Activated naive CD4-positive, alpha-beta T cell treated with anti-CD3 and anti-CD28 coated beads for 36 hours (primary cell): ENCODE results near the gene AIPL1. TPM values are rescaled to one million over a fixed set of nuclear protein-coding genes. Genes with fewer than 3 reads are reported as not detected.

Experiments
- CTCF ChIA-PET: fragments of 350-600 bp; sonication (Branson Sonifier 250); formaldehyde crosslinking; loops from one replicate; lab custom pipeline; 2021; ENCODE audit warnings: antibody characterized with exemption; lab: Charles Lee
- DNase-seq: peaks from one replicate; pipeline ENCODE4 v3.0.0-alpha.2; 2020
- H3K27ac Mint-ChIP-seq: one replicate; pipeline ENCODE4 v1.8.0; 2021; ENCODE audit warnings: mild to moderate bottlenecking, mixed read lengths
- H3K27me3 Mint-ChIP-seq: one replicate; pipeline ENCODE4 v1.8.0; 2021; ENCODE audit warnings: low read depth, mixed read lengths
- H3K36me3 Mint-ChIP-seq: one replicate; pipeline ENCODE4 v1.8.0; 2021; ENCODE audit warnings: low read depth, mixed read lengths
- H3K4me1 Mint-ChIP-seq: one replicate; pipeline ENCODE4 v1.8.0; 2021; ENCODE audit warnings: low read depth, mixed read lengths
- H3K4me3 Mint-ChIP-seq: one replicate; pipeline ENCODE4 v1.8.0; 2021; ENCODE audit warnings: mild to moderate bottlenecking, moderate library complexity, mixed read lengths
- H3K9me3 Mint-ChIP-seq: one replicate; pipeline ENCODE4 v1.8.0; 2021; ENCODE audit warnings: mixed read lengths
- intact Hi-C: fragments of 100-400 bp; cut with micrococcal nuclease; formaldehyde crosslinking; loops from one replicate; pipeline ENCODE4 v1.15.1; 2023
- total RNA-seq, 2 experiments: library from RNA; stranded (reverse); gene quantifications; one replicate each; pipeline ENCODE4 v1.2.3, GENCODE V29; 2021

The AIPL1 gene
- total RNA-seq, 2 experiments from 2014 or later: not detected

GRCh38 chr17:6474376-6474775, 39.5 kb upstream of the AIPL1 start:
- H3K9me3 Mint-ChIP-seq: no peaks in the 10 kb centered on the region
- CTCF ChIA-PET: interaction anchor here (1.1 to 1.6 kb wide), 2 partner anchors 99 to 123 kb away, joined by 3 to 5 read pairs; no protein-coding TSS in a partner anchor
- no peak for DNase-seq
- H3K27me3 Mint-ChIP-seq: no peaks in the 10 kb centered on the region
- intact Hi-C loops: loop anchor here (5.0 kb wide), 1 partner anchor 73 kb away; no protein-coding TSS in a partner anchor
- H3K36me3 Mint-ChIP-seq: no peaks in the 10 kb centered on the region
- no peak overlapping the region for H3K4me3 Mint-ChIP-seq
- H3K27ac Mint-ChIP-seq: no peak overlapping the region
- no peaks in the 10 kb centered on the region for H3K4me1 Mint-ChIP-seq

- Mint-ChIP-seq H3K4me1 (no peaks in the 10 kb centered on the region), H3K27me3 (no peaks in the 10 kb centered on the region), H3K9me3 (no peaks in the 10 kb centered on the region), H3K4me3 (no peak overlapping the region), H3K36me3 (no peaks in the 10 kb centered on the region), H3K27ac (no peak overlapping the region)
- CTCF ChIA-PET: interaction anchor here (0.5 to 3.0 kb wide), 17 partner anchors 8 to 318 kb away, joined by 3 to 17 read pairs (median 3); partner anchors contain the start of gene XAF1
- peak; percentile 81 for DNase-seq
- intact Hi-C loops: loop anchor here (5.0 kb wide), 1 partner anchor 74 kb away; no protein-coding TSS in a partner anchor
These were observed 38.3 kb upstream of the AIPL1 start for GRCh38 chr17:6473128-6473767.

GRCh38 chr17:6472517-6472916, 37.6 kb upstream of the AIPL1 start:
- Mint-ChIP-seq H3K27ac (no peak overlapping the region), H3K4me3 (no peak overlapping the region), H3K36me3 (no peaks in the 10 kb centered on the region), H3K9me3 (no peaks in the 10 kb centered on the region), H3K4me1 (no peaks in the 10 kb centered on the region), H3K27me3 (no peaks in the 10 kb centered on the region)
- no peak for DNase-seq
- CTCF ChIA-PET: interaction anchor here (0.6 to 3.0 kb wide), 9 partner anchors 8 to 531 kb away, joined by 3 to 17 read pairs (median 4); no protein-coding TSS in a partner anchor
- intact Hi-C loops: loop anchor here (5.0 kb wide), 1 partner anchor 75 kb away; no protein-coding TSS in a partner anchor

GRCh38 chr17:6471531-6472465, 36.9 kb upstream of the AIPL1 start:
- H3K36me3 Mint-ChIP-seq: no peaks in the 10 kb centered on the region
- H3K9me3 Mint-ChIP-seq: no peaks in the 10 kb centered on the region
- H3K4me3 Mint-ChIP-seq: no peak overlapping the region
- no peaks in the 10 kb centered on the region for H3K4me1 Mint-ChIP-seq
- intact Hi-C loops: loop anchor here (5.0 kb wide), 1 partner anchor 76 kb away; no protein-coding TSS in a partner anchor
- H3K27ac Mint-ChIP-seq: no peak overlapping the region
- no peaks in the 10 kb centered on the region for H3K27me3 Mint-ChIP-seq
- DNase-seq: no peak
- CTCF ChIA-PET: interaction anchor here (0.6 to 3.0 kb wide), 6 partner anchors 10 to 531 kb away, joined by 3 to 17 read pairs (median 4); no protein-coding TSS in a partner anchor

GRCh38 chr17:6470751-6471521, 36.0 kb upstream of the AIPL1 start:
- no peaks in the 10 kb centered on the region for H3K4me1 Mint-ChIP-seq
- no peak overlapping the region for H3K4me3 Mint-ChIP-seq
- no peaks in the 10 kb centered on the region for H3K9me3 Mint-ChIP-seq
- intact Hi-C loops: loop anchor here (5.0 kb wide), 1 partner anchor 76 kb away; no protein-coding TSS in a partner anchor
- no peaks in the 10 kb centered on the region for H3K36me3 Mint-ChIP-seq
- H3K27ac Mint-ChIP-seq: no peak overlapping the region
- CTCF ChIA-PET: interaction anchor here (1.0 to 3.0 kb wide), 3 partner anchors 10 to 63 kb away, joined by 3 to 17 read pairs (median 5); no protein-coding TSS in a partner anchor
- H3K27me3 Mint-ChIP-seq: no peaks in the 10 kb centered on the region
- no peak for DNase-seq

- H3K27ac Mint-ChIP-seq: no peak overlapping the region
- DNase-seq: no peak
- H3K27me3 Mint-ChIP-seq: no peaks in the 10 kb centered on the region
- H3K4me3 Mint-ChIP-seq: no peak overlapping the region
- H3K36me3 Mint-ChIP-seq: no peaks in the 10 kb centered on the region
- H3K9me3 Mint-ChIP-seq: no peaks in the 10 kb centered on the region
- no peaks in the 10 kb centered on the region for H3K4me1 Mint-ChIP-seq
- intact Hi-C loops: loop anchor here (5.0 kb wide), 1 partner anchor 77 kb away; no protein-coding TSS in a partner anchor
- CTCF ChIA-PET: no interaction called here
These were observed 35.3 kb upstream of the AIPL1 start for GRCh38 chr17:6470146-6470718.

GRCh38 chr17:6468051-6468790, 33.3 kb upstream of the AIPL1 start:
- intact Hi-C loops: no loop called here
- no peaks in the 10 kb centered on the region for H3K9me3 Mint-ChIP-seq
- no peak overlapping the region for H3K27ac Mint-ChIP-seq
- H3K27me3 Mint-ChIP-seq: no peaks in the 10 kb centered on the region
- no peaks in the 10 kb centered on the region for H3K36me3 Mint-ChIP-seq
- no peak overlapping the region for H3K4me3 Mint-ChIP-seq
- DNase-seq: no peak
- no peaks in the 10 kb centered on the region for H3K4me1 Mint-ChIP-seq
- CTCF ChIA-PET: no interaction called here

GRCh38 chr17:6467567-6467966, 32.6 kb upstream of the AIPL1 start:
- intact Hi-C loops: no loop called here
- no peaks in the 10 kb centered on the region for H3K27me3 Mint-ChIP-seq
- H3K27ac Mint-ChIP-seq: no peak overlapping the region

GRCh38 chr17:6465206-6466003, 30.5 kb upstream of the AIPL1 start:
- no peaks in the 10 kb centered on the region for H3K9me3 Mint-ChIP-seq
- no peak overlapping the region for H3K4me3 Mint-ChIP-seq
- CTCF ChIA-PET: interaction anchor here (0.6 kb wide), 1 partner anchor 7 kb away, joined by 3 read pairs; no protein-coding TSS in a partner anchor
- no peaks in the 10 kb centered on the region for H3K36me3 Mint-ChIP-seq
- no peak overlapping the region for H3K27ac Mint-ChIP-seq
- no peaks in the 10 kb centered on the region for H3K27me3 Mint-ChIP-seq
- H3K4me1 Mint-ChIP-seq: peaks cover 8% of the 10 kb centered on the region
- intact Hi-C loops: no loop called here
- DNase-seq: no peak

More at GRCh38 chr17:6467567-6467966, 32.6 kb upstream of the AIPL1 start:
- DNase-seq: no peak
- CTCF ChIA-PET: no interaction called here
- Mint-ChIP-seq H3K4me1 (no peaks in the 10 kb centered on the region), H3K9me3 (no peaks in the 10 kb centered on the region), H3K4me3 (no peak overlapping the region), H3K36me3 (no peaks in the 10 kb centered on the region)

- H3K4me3 Mint-ChIP-seq: no peak overlapping the region
- H3K27me3 Mint-ChIP-seq: no peaks in the 10 kb centered on the region
- intact Hi-C loops: no loop called here
- CTCF ChIA-PET: interaction anchor here (0.6 to 0.9 kb wide), 2 partner anchors 8 to 9 kb away, joined by 3 read pairs; no protein-coding TSS in a partner anchor
- peaks cover 8% of the 10 kb centered on the region for H3K4me1 Mint-ChIP-seq
- H3K36me3 Mint-ChIP-seq: no peaks in the 10 kb centered on the region
- no peaks in the 10 kb centered on the region for H3K9me3 Mint-ChIP-seq
- no peak overlapping the region for H3K27ac Mint-ChIP-seq
- DNase-seq: no peak
These were observed 29.6 kb upstream of the AIPL1 start for GRCh38 chr17:6464446-6465041.
